MM.1S (cell line): ENCODE data around the gene NFRKB.

Experiments
- CTCF ChIP-seq: fragments of 300-600 bp; sonication (generic); IDR thresholded peaks from 2 replicates; pipeline ENCODE4 v1.5.1; 2016; ENCODE audit warnings: antibody characterized with exemption, low read length, mixed read lengths
- EZH2phosphoT487 ChIP-seq: fragments of 300-600 bp; sonication (generic); IDR thresholded peaks from 2 replicates; pipeline ENCODE4 v1.6.1; 2018; ENCODE audit warnings: antibody characterized with exemption, low read length

GRCh38 chr11:129885381-129885780 lies 10.0 kb downstream of the NFRKB start:
- TF ChIP-seq EZH2phosphoT487: no peak
- TF ChIP-seq CTCF: no peak
